SIG-M5 treated with dmso at 0.1 percent for 504 hours (cell line): ENCODE measurements around the gene E2F7.

Experiments
- DNase-seq: peaks from one replicate; lab custom pipeline; 2025; ENCODE audit not compliant: unreplicated experiment; lab: John Stamatoyannopoulos, UW

E2F7 gene

GRCh38 chr12:77070382-77070781 lies 5.0 kb upstream of the E2F7 start:
- DNase-seq = no peak

- DNase-seq = no peak
Measured at GRCh38 chr12:77064896-77065360, 441 bp downstream of the E2F7 start.

DNA sequence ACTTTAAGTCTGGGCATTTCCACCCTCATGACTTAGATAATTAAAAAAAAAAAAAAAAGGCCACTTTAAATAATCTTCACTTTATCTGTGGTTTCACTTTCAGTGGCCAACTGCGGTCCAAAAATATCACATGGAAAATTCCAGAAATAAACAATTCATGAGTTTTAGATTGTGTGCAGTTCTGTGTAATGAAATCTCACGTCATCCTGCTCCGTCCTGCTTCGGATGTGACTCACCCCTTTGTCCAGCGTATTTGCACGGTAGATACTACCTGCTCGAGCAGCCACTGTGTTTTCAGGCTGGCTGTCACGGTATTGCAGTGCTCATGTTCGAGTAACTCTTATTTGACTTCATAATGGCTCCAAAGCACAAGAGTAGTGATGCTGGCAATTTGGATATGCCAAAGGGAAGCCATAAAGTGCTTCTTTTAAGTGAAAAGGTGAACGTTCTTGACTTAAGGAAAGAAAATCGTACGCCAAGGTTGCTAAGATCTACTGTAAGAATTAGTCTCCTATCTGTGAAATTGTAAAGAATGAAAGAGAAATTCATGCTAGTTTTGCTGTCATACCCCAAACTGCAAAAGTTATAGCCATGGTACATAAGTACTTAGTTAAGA lies 2.4 kb downstream of the E2F7 start:
- no peak for DNase-seq

DNA sequence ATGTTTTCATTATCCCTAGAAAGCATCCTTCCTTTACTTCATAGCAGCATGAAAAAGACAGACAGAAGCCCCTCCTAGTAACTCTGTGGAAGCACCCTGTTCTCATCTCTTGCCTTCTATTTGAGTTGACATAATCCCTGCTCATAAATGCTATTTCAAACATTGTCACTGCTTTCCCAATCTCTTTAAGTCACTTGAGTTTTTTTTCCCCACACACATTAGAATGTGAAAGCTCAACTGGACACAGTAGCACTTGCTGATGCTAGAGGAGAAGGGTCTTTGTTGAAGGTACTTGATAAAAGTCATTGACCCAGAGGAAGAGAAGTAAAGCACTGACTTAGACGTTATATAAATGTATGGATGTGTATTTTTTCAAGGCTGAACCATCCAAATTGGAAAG lies 3.0 kb downstream of the E2F7 start:
- no peak for DNase-seq

GRCh38 chr12:77060883-77061240 lies 4.5 kb downstream of the E2F7 start:
- no peak for DNase-seq

DNA sequence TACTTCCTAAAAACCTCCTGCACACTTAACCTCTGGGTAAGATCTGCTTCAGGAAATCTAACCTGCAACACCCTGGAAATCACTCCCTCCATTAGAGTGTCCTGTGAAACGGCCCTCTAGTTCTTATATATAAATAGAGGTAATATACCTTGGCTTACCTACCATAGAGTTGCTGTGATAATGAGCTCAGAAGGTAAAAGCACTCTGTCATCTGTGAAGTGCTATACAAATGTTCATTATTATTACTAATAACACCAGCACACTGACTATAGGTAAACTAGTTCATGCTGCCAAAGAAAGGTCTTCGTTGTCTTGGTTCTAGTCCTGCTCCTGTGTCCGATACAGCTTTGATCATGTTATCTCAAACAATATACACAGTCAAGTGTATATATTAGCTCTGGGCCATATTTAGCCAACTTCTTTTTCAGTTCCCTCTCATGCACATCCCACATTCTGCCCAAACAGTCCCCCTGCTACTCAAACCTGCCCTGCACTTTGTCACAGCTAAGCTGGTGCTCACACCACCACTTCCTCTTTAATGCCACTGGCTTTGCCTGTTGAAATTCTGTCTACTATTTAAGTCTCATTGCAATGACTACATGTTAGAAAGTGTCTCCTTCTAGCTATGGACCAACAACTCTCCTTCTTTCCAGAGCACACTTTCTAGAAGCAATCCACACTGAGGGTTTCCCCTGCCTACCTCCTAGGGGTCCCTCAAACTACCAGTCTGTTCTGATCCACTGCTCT lies 5.1 kb downstream of the E2F7 start:
- peak; percentile 92 for DNase-seq

GRCh38 chr12:77058740-77059139 lies 6.6 kb downstream of the E2F7 start:
- DNase-seq = no peak

- no peak for DNase-seq
Measured at GRCh38 chr12:77054851-77055250, 10.5 kb downstream of the E2F7 start.

DNA sequence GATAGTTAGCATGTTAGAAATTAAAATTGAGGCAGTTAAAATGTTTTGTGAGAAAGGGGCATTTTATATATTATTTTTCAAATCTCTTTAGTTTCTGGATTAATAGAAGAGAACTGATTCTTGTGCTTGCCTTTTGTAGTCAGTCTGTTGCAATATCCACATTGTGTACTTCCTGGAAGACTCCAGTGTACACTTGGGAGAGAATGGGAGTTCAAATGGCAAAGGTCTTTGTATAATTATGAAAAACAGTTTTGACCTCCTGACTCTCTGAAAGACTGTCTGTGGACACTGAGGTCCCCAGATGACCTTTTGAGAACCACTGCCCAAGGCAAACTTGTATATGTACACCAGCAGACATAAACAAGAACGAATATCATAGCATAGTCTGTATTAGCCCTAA lies 12.1 kb downstream of the E2F7 start:
- DNase-seq = no peak

- DNase-seq = peak; percentile 84
Measured at GRCh38 chr12:77049767-77050353, 15.5 kb downstream of the E2F7 start.

GRCh38 chr12:77047341-77048109 lies 17.8 kb downstream of the E2F7 start:
- no peak for DNase-seq

GRCh38 chr12:77046468-77046867 lies 18.9 kb downstream of the E2F7 start:
- no peak for DNase-seq

GRCh38 chr12:77045183-77045582 lies 20.2 kb downstream of the E2F7 start:
- no peak for DNase-seq

GRCh38 chr12:77044721-77045120 lies 20.6 kb downstream of the E2F7 start:
- no peak for DNase-seq

- no peak for DNase-seq
Measured at GRCh38 chr12:77042833-77043232, 22.5 kb downstream of the E2F7 start.

DNA sequence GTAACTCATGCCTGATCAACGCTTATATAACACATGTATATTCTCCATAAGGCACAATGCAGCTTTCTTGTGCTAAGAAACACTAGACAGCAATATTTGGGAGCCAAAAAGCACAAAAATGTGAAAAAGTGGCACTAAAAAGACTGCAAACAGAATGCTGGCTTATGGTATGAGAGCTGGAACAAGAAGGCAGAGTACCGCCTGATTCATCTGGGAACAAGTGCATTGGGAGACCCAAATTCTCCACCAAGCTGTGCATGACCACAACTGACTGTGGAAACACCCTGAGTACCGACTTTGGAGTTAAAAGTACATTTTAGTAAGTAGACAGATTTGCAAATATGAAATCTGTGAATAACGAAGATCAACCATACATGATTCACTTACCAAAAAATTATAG lies 25.1 kb downstream of the E2F7 start:
- DNase-seq = no peak

- DNase-seq = no peak
Measured at GRCh38 chr12:77035226-77035625, 30.1 kb downstream of the E2F7 start.

- no peak for DNase-seq
Measured at GRCh38 chr12:77033658-77034536, 31.5 kb downstream of the E2F7 start.

- peak; percentile 40 for DNase-seq
Measured at GRCh38 chr12:77032406-77032805, 33.0 kb downstream of the E2F7 start.

DNA sequence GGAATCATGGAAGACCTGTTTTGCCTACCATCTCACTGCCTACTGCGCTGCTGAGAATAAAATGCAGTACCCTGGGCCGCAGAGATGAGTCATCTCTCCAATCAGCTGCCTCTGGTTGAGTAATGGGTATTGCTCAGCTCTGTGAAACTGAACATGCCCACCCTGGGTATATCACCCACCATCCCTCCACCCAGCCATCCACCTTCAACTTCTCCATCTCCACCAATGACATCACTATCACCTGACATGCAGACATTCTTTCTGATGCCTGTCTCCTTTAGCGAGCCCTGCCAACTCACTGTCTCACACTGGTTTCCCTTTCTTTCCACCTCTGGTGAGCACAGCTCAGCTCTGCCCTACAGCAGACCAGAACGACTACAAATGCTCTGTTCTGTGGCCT lies 33.6 kb downstream of the E2F7 start:
- peak; percentile 33 for DNase-seq
